BLaER1 treated with 17β-estradiol and CSF1 and Interleukin-3, amounts not matched to agents 10 nM and 100 nM (cell line): Measurements from ENCODE around the gene BAD.
"Not testable (repeated sequence)": the region's sequence is repeated elsewhere in the genome, so short reads cannot be mapped to it uniquely, and the experiment has no call there.

ENCODE experiments used
- H3K27ac ChIP-seq, 11 experiments: shearing (Covaris generic); formaldehyde crosslinking; 2 replicates each; pipeline ENCODE4 v1.8.1; 2022
- H3K27me3 ChIP-seq, 11 experiments: shearing (Covaris generic); formaldehyde crosslinking; 2 replicates each; pipeline ENCODE4 v1.8.1; 2022
- H3K36me3 ChIP-seq, 11 experiments: shearing (Covaris generic); formaldehyde crosslinking; 2 replicates each; pipeline ENCODE4 v1.8.1; 2022
- H3K4me1 ChIP-seq, 10 experiments: shearing (Covaris generic); formaldehyde crosslinking; 2 replicates each; pipeline ENCODE4 v1.8.1; 2022
- H3K4me2 ChIP-seq, 11 experiments: shearing (Covaris generic); formaldehyde crosslinking; 2 replicates each; pipeline ENCODE4 v1.8.1; 2022
- H3K4me3 ChIP-seq, 10 experiments: shearing (Covaris generic); formaldehyde crosslinking; 2 replicates each; pipeline ENCODE4 v1.8.1; 2022
- H3K9ac ChIP-seq, 11 experiments: shearing (Covaris generic); formaldehyde crosslinking; 2 replicates each; pipeline ENCODE4 v1.8.1; 2022
- H3K9me3 ChIP-seq, 11 experiments: shearing (Covaris generic); formaldehyde crosslinking; replicated peaks in 1 of 11; 2 replicates each; pipeline ENCODE4 v1.8.1; 2022
- H4K20me1 ChIP-seq, 11 experiments: shearing (Covaris generic); formaldehyde crosslinking; 2 replicates each; pipeline ENCODE4 v1.8.1; 2022
- Cebpa-rat ChIP-seq, 11 experiments: shearing (Covaris generic); IDR thresholded peaks; 2 replicates each; pipeline ENCODE4 v1.8.1; 2022

Gene BAD

GRCh38 chr11:64317325-64317960, 33.0 kb upstream of the BAD start, which contains the start of gene TRMT112:
TRMT112 (minus strand) TSS chr11:64317559; CDS start chr11:64317526, 33 bp downstream.
- Histone ChIP-seq H3K9ac (peak within 1 kb of the TSS; percentile 81 to 94 (median 85)), H3K4me2 (peak within 1 kb of the TSS; percentile 86 to 97 (median 94)), H3K36me3 (peaks cover 38 to 66% (median 53%) of the 10 kb centered on the region in 11 experiments), H3K9me3 (no peaks in the 10 kb centered on the region), H3K27ac (peak within 1 kb of the TSS; percentile 86 to 94 (median 89)), H4K20me1 (peaks cover 8 to 47% (median 40%) of the 10 kb centered on the region in 11 experiments; a peak in 20 of 22 replicates), H3K4me1 (peaks cover 24 to 66% (median 46%) of the 10 kb centered on the region in 10 experiments), H3K4me3 (peak within 1 kb of the TSS; percentile 73 to 92 (median 81)), H3K27me3 (no peaks in the 10 kb centered on the region)
- no peak for TF ChIP-seq Cebpa-rat (IDR thresholded peaks at IDR 0.05)

DNA sequence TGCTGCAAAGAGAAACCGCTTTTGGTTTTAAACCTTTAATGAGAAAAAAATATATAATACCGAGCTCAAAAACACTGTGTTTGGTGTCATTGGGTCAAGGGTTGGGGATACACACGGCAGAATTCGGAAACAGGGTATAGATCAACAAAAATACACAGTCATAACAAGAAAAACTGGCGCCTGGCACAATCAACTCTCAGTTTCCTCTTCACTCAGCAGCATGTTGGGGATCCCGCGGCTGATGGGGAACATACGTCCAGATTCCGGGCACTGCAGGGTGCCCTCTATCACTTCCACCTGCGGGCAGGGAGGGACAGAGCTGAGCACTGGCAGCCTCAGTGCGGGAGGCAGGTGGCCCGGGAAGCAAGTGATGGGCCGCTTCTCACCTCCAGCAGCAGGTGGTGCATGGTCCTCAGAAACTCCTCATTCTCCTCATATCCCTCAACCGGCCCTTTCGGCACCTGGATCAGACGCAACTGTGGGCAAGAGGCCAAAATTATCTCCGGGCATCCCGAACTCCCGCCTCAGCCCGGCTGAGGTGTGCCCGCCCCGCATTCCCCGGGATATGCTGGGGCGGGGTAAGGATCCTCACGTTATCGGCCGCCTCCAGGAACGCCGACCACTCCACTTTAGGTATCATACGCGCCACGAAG, 32.3 kb upstream of the BAD start:
- peak overlapping the region; percentile 86 to 94 (median 89) for H3K27ac ChIP-seq
- TF ChIP-seq Cebpa-rat (IDR thresholded peaks at IDR 0.05), result no peak
- peaks cover 39 to 62% (median 55%) of the 10 kb centered on the region in 11 experiments for H3K36me3 ChIP-seq
- peak overlapping the region; percentile 73 to 92 (median 81) for H3K4me3 ChIP-seq
- H3K9me3 ChIP-seq, result no peaks in the 10 kb centered on the region
- H3K9ac ChIP-seq, result peak overlapping the region; percentile 81 to 94 (median 85)
- H4K20me1 ChIP-seq, result peaks cover 8 to 53% (median 44%) of the 10 kb centered on the region in 11 experiments; a peak in 20 of 22 replicates
- H3K27me3 ChIP-seq, result no peaks in the 10 kb centered on the region
- H3K4me1 ChIP-seq, result peaks cover 21 to 66% (median 44%) of the 10 kb centered on the region in 10 experiments
- H3K4me2 ChIP-seq, result peak overlapping the region; percentile 86 to 97 (median 94)

- H3K27me3 ChIP-seq, H3K9me3 ChIP-seq: not testable (repeated sequence)
- peaks cover 12 to 62% (median 52%) of the 10 kb centered on the region in 11 experiments; a peak in 20 of 22 replicates for H4K20me1 ChIP-seq
- peak overlapping the region in 7 of 11 experiments; percentile 87 to 94 (median 90); a peak in 7 of 22 replicates for H3K27ac ChIP-seq
- H3K4me3 ChIP-seq, result peak overlapping the region; percentile 73 to 92 (median 81)
- peaks cover 25 to 68% (median 49%) of the 10 kb centered on the region in 10 experiments for H3K4me1 ChIP-seq
- H3K4me2 ChIP-seq, result peak overlapping the region; percentile 86 to 97 (median 94)
- H3K9ac ChIP-seq, result peak overlapping the region; percentile 81 to 94 (median 85); a peak in 21 of 22 replicates
- H3K36me3 ChIP-seq, result peaks cover 40 to 61% (median 52%) of the 10 kb centered on the region in 11 experiments
These were observed 31.4 kb upstream of the BAD start for GRCh38 chr11:64315667-64316526.

GRCh38 chr11:64314805-64315561, 30.5 kb upstream of the BAD start:
- Histone ChIP-seq H3K27ac (no peak overlapping the region), H3K4me3 (no peak overlapping the region), H3K9me3 (no peaks in the 10 kb centered on the region), H4K20me1 (peaks cover 15 to 71% (median 60%) of the 10 kb centered on the region in 11 experiments; a peak in 20 of 22 replicates), H3K9ac (peak overlapping the region in 3 of 11 experiments; percentile 26 to 31 (median 29); a peak in 5 of 22 replicates), H3K36me3 (peaks cover 34 to 65% (median 54%) of the 10 kb centered on the region in 11 experiments), H3K27me3 (no peaks in the 10 kb centered on the region), H3K4me2 (peak overlapping the region in 4 of 11 experiments; percentile 93 to 97 (median 97); a peak in 5 of 22 replicates), H3K4me1 (peaks cover 27 to 70% (median 51%) of the 10 kb centered on the region in 10 experiments)
- TF ChIP-seq Cebpa-rat (IDR thresholded peaks at IDR 0.05), result no peak

- peak overlapping the region in 7 of 11 experiments; percentile 2 to 61 (median 31); a peak in 7 of 22 replicates for H3K9ac ChIP-seq
- no peaks in the 10 kb centered on the region for H3K27me3 ChIP-seq
- peaks cover 38 to 72% (median 55%) of the 10 kb centered on the region in 11 experiments for H3K36me3 ChIP-seq
- H3K9me3 ChIP-seq, result no peaks in the 10 kb centered on the region
- no peak for TF ChIP-seq Cebpa-rat (IDR thresholded peaks at IDR 0.05)
- peaks cover 15 to 78% (median 60%) of the 10 kb centered on the region in 11 experiments; a peak in 20 of 22 replicates for H4K20me1 ChIP-seq
- H3K27ac ChIP-seq, result peak overlapping the region in 4 of 11 experiments; percentile 1 to 37 (median 15); a peak in 3 of 22 replicates
- peaks cover 20 to 70% (median 45%) of the 10 kb centered on the region in 10 experiments for H3K4me1 ChIP-seq
- H3K4me3 ChIP-seq, result no peak overlapping the region
- H3K4me2 ChIP-seq, result peak overlapping the region in 1 of 11 experiments; percentile 16; a peak in 1 of 22 replicates
These were observed 29.8 kb upstream of the BAD start for GRCh38 chr11:64314146-64314804.

DNA sequence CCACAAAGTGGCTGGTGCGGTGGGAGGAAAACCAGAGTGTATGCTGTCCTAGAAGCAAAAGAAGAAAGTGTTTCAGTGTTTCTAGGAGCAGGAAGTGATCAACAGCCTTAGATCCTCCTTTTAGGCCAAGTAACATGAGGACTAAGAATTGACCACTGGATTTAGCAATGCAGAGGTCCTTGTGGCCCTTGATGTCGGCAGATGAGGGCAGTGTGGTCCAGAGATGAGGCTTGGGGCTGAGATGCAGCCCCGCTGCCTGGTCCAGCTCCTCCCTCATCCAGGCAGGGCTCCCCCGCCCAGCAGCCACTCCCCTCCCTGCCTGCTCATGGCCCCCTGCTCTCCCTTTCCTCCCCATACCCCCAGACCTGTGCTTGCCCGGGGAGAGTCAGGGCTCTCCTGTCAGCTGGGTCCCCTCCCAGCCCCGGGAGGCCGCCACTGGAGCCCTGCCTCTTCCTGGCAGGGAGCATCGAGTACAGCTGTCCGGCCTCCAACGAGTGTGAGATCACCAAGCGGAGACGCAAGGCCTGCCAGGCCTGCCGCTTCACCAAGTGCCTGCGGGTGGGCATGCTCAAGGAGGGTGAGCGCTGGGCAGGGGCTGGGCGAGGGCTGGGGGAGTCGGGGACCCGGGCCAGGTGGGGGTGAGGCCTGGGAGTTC, 29.2 kb upstream of the BAD start:
- Histone ChIP-seq H3K4me2 (peak overlapping the region in 4 of 11 experiments; percentile 20 to 29 (median 26); a peak in 3 of 22 replicates), H3K9ac (peak overlapping the region; percentile 2 to 69 (median 40); a peak in 15 of 22 replicates), H3K36me3 (peaks cover 38 to 78% (median 55%) of the 10 kb centered on the region in 11 experiments), H3K27ac (peak overlapping the region in 6 of 11 experiments; percentile 1 to 38 (median 32); a peak in 6 of 22 replicates), H3K4me3 (no peak overlapping the region), H3K4me1 (peaks cover 14 to 70% (median 39%) of the 10 kb centered on the region in 10 experiments), H4K20me1 (peaks cover 15 to 85% (median 60%) of the 10 kb centered on the region in 11 experiments; a peak in 20 of 22 replicates), H3K27me3 (no peaks in the 10 kb centered on the region), H3K9me3 (no peaks in the 10 kb centered on the region)
- TF ChIP-seq Cebpa-rat (IDR thresholded peaks at IDR 0.05), result no peak

DNA sequence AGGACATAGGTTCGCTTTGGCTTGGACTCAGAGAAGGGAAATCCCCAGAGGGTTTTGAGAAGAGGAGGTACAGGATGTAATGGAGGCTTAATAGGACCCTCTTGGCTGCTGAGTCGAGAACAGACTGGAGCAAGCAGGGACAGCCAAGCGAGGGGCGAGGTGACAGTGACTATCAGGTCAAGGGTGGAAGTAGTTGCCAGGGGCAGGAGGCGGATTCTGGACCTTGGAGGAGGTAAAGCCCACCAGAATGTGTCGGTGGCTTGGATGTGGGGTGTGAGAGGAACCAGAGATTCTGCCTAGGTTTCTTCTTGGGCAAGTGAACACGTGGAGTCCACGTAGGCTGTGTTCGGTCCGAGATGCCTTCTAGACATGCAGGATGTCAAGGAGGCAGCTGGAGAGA, 28.5 kb upstream of the BAD start:
- H3K9me3 ChIP-seq, result no peaks in the 10 kb centered on the region
- H3K4me3 ChIP-seq, result no peak overlapping the region
- no peaks in the 10 kb centered on the region for H3K27me3 ChIP-seq
- peak overlapping the region in 5 of 11 experiments; percentile 20 to 29 (median 26); a peak in 7 of 22 replicates for H3K4me2 ChIP-seq
- no peak for TF ChIP-seq Cebpa-rat (IDR thresholded peaks at IDR 0.05)
- H4K20me1 ChIP-seq, result peaks cover 15 to 90% (median 62%) of the 10 kb centered on the region in 11 experiments; a peak in 20 of 22 replicates
- H3K4me1 ChIP-seq, result peaks cover 14 to 75% (median 41%) of the 10 kb centered on the region in 10 experiments
- H3K36me3 ChIP-seq, result peaks cover 42 to 83% (median 58%) of the 10 kb centered on the region in 11 experiments
- peak overlapping the region; percentile 2 to 69 (median 40); a peak in 17 of 22 replicates for H3K9ac ChIP-seq
- H3K27ac ChIP-seq, result peak overlapping the region in 5 of 11 experiments; percentile 8 to 38 (median 36); a peak in 9 of 22 replicates

- H3K4me3 ChIP-seq, result peak overlapping the region in 1 of 10 experiments; percentile 86; a peak in 1 of 20 replicates
- H3K27ac ChIP-seq, result peak overlapping the region in 2 of 11 experiments; percentile 93; a peak in 3 of 22 replicates
- H3K36me3 ChIP-seq, result peaks cover 20 to 55% (median 32%) of the 10 kb centered on the region in 11 experiments; a peak in 21 of 22 replicates
- peak overlapping the region; percentile 85 to 96 (median 92); a peak in 17 of 22 replicates for H3K9ac ChIP-seq
- H4K20me1 ChIP-seq, result peaks cover 22 to 64% (median 51%) of the 10 kb centered on the region in 11 experiments
- H3K4me1 ChIP-seq, result peaks cover 27 to 67% (median 41%) of the 10 kb centered on the region in 10 experiments
- H3K27me3 ChIP-seq, H3K9me3 ChIP-seq: not testable (repeated sequence)
- H3K4me2 ChIP-seq, result peak overlapping the region; percentile 92 to 100 (median 97); a peak in 19 of 22 replicates
These were observed 23.3 kb upstream of the BAD start for GRCh38 chr11:64307795-64308194.
